CMK (cell line): Measurements from ENCODE around the gene CEP112.

Experiments used
- DNase-seq: peaks from one replicate; pipeline ENCODE4 v3.0.0-alpha.2; 2010; ENCODE audit warnings: low read depth

Gene CEP112

DNA sequence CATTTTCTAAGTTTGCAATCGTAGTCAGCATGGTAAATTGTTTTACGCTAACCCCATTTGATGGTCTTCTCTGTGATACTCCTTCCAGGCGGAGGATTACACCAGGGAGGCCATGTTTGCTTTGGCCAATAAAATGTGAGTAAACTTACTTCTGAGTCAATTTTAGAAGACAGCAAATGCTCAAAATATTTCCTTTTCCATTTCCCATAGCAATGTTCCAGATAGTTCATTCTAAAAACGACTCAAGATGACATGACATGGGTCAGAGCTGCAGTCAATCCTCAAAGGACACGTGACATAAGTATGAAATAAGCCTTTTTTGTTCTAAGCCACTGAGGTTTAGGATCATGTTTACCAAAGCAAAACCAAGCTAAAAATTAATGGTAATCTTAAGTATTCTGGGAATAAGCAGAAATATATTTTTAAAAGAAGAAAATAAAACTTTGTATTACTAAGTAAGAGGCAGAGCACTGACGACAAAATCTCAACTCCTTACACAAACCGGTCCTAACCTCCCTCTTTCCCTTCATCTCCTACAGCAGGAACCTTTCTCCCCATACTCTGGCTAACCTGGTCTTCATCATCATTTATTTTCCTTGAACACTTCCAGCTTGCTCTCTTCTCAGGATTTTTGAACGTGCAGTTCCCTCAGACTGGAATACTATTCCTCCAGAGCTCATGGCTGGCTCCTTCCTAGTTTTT, 266.2 kb downstream of the CEP112 start:
- no peak for DNase-seq

DNA sequence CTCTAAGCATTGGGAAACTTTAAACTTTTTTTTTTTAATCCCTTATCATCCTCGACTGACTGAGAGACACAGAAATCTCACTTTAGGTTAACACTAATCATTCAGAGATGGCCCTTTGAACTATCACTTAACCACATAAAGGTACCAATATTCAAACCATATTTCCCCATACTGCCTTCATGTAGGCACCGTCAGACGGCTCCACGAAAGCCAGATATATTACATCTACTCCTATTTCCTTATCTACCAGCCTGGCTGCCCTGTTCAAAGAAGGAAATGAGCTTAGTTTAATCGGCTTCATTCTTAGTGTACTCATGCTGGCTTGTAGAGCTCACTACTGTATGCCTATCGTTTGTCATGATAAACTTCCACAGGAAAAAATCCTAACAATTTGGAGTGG, 270.9 kb downstream of the CEP112 start:
- no peak for DNase-seq

DNA sequence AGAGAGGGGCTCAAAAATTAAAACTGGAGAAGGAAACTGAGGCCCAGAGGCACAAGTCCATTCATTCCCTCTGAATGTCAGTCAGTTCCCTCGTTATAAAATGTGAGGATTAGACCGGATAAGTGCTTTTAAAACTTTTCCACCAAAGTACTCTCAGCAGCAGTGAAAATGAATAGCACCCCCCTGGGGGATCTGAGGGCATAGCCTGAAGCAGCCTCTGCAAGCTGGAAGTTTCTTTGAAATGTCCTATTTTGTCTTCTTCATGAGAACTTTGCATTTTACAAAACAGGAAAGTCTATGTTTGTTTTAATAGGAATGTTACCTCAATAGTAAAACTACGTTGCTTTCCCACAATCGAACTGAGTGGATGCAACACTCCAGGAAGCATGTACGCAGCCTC, 273.0 kb downstream of the CEP112 start:
- no peak for DNase-seq

DNA sequence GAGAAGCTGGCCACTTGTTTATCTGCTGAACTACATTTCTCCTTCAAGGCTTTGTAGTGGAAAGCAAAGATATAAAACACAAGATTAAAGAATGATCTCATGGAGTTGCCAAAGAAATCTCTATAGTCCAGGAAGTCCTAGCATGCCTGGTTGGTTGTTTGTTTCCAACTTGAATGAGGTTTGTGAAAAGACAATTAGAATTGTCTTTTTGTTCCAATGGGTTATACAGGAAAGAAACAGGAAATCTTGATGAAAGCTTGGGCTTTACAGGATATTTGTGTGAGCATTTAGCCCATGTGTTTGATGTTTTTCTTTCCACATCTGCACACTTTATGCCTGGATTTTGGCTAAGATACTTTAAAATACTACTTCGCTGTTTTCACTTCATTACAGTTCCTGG, 273.4 kb downstream of the CEP112 start:
- no peak for DNase-seq

DNA sequence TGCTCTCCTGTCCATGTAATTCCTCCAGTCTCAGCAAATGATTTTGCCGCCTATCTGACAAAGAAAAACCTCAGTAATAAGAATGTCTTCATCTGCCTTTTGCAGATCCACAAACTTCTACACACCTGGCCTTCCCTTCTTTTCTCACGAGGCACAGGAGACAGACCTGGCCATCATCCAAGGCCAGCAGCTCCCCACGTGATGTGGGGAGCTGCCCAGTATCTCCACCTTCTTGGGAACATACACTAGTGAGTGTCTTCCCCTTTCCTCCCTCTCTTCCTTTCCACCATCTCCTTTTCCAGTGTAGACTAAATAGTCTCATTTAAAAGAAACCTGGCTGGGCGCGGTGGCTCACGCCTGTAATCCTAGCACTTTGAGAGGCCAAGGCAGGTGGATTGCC, 274.4 kb downstream of the CEP112 start:
- DNase-seq = no peak

DNA sequence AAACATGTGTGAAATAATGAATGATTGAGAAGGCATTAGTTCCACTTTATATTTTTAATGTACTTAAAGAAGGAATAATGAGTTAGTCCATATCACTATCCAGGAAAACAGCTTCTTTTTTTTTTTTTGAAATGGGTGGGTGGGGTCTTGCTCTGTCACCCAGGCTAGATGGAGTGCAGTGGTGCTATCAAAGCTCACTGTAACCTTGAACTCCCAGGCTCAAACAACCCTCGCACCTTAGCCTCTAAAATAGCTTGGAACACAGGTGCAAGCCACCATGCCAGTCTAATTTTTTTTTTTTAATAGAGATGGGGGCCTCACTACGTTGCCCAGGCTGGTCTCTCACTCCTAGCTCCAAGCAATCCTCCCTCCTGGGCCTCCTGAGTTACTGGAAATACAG, 275.5 kb downstream of the CEP112 start:
- no peak for DNase-seq

DNA sequence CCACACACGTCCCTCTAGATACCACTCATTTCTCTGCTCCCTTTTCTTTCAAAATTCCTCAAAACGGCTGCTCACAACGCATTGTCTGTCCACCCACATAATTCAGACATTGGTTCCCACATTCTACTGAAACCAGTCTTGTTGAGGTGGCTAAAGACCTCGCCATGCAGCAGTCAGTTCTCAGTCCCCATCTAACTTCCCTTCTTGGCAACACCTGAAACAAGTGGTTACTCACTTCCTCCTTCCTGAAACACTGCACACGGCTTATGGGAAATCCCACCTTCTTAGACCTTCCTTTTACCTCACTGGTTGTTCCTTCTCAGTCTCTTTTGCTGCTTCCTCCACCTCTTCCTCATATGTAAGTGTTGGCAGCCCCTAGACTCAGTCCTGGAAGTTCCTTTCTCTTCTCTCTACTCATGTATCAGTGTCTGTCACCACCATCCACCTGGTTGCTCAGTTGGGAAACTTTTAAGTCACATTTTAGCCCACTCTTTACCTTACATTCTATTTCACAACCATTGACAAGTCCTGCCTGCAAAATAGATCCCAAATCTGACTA, 277.1 kb downstream of the CEP112 start:
- DNase-seq = no peak

DNA sequence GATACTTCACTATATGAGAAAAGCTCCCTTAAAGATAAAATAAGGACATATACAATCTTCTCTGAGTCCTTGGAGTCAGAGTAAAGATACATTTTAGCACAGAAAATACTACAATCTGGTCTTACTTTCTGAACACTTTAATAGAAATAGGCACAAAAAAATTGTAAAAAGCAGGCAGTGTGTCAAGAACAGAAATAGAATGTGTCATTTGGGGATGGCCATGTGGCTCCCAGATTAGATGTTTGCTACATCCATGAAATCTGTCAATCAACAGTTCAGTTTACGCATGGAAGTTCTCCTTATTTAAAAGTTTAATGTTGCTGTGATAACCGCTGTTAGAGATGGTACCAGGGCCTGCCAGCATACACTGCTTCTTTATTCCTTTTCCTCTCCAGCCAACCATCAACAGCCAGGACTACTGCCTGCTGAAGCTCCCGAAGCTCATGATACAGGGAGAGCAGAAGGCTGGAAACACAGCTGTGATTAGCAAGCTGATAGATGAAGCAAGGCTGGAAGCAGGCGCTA, 278.5 kb downstream of the CEP112 start:
- no peak for DNase-seq

DNA sequence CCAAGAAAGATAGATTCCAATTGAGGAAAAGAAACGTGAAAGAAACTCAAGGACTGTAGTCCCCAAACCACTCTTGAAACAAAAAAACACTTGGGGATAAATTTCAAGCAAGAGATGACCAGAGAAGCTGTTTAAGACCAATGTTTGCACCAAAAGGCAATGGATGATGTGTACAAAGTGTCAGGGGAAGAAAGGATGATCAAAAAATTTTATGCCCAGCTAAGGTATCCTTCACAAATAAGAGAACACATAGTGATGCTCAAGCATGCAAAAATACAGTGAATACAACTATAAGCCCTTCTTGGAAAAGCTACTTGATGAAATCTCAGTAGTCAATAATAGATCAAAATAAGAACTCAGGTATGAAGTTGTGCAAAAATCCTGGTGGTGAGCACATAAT, 281.1 kb downstream of the CEP112 start:
- DNase-seq = no peak

DNA sequence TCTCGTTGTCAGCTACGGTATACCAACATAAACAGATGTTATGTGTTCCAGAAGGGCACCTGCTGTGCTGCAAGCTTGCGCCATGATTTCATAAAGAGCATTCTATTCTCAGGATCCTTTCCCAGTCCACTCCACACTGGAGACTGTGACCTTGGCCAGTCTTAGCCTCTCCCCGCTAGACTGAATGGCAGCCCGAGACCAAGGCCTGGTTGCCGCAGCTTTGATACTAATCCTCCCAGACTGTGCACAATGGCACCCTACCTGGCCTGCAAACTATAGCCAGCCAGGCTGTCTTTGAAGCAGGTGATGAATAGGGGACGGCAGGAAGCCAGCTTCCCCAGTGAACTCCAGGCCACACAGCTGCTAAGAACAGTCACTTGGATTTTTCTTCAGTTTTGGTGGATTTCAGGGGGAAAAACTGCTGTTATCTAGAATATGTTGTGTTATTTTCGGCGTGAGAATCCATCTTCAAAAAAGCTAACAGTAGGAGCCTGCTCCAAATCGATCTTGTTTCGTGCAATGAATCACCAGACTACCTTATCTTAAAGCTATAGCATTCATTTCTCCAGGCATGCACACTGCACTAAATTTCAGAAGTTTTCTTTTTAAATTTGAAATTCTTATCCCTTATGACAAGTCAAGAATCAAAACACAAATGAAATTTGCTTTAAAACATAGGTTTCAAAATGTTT, 289.0 kb downstream of the CEP112 start:
- no peak for DNase-seq

DNA sequence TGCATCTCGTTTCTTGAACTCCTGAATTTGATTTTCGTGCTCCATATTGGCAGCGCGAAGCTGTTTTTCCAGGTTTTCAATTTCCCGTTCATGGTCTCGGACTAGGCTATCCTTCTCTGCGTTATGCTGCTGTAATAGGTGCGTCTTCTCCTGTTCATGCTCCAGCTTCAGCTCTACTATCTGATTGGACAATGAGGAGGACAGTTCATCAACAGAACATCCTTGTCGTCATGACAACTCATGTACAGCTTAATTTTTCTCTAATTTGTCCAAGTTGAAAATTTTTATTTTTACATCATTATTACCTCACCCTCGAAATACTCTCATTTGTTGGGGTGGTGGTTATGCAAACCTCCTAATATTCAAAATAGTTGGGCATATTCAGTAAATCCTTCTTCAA, 289.8 kb downstream of the CEP112 start:
- no peak for DNase-seq

DNA sequence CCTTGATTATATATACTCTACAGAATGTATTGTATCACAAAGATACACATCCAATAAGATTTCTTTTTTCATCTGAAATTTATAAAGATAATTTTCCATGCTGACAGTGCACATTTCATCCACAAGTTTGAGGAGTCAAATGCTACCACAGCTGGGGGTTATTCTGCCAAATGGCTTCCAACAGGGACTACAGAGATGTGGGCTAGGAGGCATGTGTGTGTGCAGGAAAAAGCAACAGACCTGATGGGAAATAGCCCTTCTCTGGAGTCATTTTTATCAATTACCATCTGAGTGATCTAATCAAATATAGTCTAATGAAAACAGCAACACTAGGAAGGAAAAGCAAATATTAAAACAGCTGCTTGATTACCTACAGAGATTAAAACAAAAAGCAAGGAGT, 290.5 kb downstream of the CEP112 start:
- no peak for DNase-seq

DNA sequence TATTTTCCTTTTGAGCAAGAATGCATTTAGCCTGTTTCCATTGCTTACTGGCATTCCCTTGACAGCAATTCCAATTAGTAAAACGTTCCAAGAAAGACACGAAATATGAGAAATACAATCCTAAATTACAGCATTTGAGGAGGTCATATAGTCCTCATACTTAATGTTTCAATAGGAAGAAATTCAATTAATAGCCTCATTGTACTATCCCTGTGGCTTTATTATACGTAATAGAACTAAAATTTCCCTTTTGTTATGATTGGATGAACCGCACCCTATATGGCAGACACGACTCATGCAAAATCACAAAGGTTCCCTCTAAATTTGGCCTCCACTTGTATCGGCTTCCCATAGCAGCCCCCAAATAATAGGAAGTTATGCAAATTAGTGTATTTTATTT, 291.7 kb downstream of the CEP112 start:
- DNase-seq = no peak

DNA sequence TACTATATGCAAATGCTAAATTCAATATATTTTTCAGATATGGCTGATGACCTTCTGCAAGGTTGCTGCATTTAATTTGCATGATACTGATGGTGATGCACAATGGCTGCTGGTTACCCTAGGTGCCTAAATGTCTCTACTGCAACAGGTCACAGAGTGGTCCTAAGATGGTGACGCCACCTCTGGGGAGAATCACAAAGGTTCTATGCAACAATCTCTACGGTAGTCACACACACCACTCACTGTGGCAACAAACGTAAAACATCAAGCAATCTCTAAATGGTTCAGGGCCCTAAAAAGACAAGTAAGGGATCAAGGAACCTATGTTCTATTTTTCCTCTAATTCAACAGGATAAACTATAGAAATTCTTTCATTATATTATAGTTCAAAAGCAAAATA, 293.3 kb downstream of the CEP112 start:
- DNase-seq = no peak

DNA sequence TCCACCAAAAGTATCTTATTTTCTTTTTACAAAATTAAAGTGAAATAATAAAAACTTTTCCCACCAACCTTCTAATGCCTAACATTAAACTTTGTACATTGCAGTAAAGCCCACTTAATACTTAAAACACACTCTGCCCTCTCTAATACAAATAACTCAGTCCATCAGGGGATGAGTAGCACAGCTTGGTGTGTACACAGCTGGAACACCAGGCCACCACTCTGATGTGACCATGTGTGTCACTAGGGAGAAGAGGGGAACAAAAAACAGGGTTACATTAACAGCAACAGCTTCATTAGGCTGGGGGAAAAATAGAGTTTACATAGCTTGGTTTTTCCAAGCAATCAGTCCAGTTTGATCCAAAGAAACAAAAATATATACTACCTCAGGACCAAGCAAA, 295.0 kb downstream of the CEP112 start:
- DNase-seq = no peak

DNA sequence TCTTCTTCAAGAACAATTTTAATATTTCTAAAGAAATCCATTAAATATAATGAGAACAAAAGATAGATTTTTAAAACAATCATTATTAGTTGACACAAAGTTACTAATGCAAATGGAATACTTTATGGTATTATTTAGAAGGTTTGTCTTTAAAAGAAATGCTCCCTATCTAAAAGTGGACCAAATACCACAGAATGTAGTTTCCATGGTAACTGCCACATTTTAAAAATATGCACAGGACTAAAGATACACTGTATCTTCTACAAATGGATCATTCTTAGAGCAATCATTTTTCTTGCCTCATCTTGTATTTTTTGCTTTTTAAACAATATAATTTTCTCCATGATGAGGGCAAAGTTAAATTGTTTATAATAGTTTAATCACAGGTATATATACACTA, 296.0 kb downstream of the CEP112 start:
- no peak for DNase-seq

DNA sequence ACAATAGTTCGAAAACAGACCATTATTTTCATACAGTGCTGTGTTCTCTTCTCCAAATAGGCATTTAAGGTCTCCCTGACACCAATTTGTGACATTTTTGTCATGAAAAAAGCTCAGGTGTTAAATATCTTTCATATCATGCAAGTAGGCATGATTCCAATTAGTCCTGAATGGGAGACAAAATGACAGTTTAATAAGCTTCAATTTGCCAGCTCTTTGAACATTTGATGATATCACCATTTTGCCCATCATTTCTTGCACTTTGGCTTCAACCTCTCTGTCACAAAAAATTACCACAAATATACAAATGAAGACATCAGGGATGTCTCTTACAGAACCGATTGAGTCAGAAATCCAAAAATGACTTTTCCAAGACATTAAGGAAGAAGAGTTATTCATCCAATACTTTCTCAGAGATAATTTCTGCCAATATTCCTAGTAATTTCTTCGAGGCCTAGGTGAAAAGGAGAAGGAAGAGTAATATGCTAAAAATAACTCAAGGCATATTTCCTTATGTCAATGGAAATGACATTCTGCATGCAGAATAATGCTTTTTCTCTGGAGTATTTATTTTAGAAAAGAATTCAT, 298.1 kb downstream of the CEP112 start:
- DNase-seq = no peak

DNA sequence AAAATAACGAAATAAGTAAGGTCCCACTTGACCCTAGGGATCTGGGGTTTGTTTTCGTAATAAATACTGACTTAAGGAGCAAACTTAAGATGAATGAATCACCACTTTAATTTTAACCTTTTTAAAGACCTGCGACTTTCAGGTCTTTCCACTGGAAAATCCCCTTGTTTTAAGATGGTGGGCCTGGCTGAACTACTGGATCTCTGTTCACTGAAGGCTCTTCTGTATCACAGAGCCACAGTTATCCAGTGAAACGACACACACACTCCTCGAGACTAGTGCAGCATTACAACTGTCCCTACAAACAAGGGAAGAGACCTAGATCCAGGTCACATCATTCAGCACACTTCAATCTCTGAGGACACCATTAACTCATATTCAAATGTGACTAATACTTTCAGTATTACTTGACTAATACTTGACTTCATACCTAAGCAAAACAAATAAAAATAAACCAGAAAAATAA, 299.0 kb downstream of the CEP112 start:
- no peak for DNase-seq

DNA sequence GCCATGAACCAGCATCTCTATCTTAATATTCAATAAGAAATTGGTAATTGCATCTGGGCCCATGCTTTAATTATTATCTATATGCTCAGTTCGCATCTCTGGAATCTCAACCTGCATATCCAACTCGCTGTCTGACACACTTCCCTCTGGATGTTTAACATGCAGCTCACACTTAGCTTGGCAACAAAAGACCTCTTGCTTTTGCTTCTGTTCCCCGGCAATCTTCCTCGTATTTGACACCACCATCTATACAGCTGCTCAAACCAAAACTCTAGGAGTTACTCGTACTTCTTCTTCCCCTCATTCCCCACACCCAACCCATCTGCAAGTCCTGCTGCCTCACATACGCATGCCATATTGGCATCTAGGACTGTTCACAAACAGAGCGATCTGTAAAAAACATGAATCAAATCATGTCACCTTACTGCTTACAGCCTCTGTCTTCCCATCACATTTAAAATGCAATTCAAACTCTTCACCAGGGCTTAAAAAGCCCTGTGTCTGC, 300.6 kb downstream of the CEP112 start:
- no peak for DNase-seq

DNA sequence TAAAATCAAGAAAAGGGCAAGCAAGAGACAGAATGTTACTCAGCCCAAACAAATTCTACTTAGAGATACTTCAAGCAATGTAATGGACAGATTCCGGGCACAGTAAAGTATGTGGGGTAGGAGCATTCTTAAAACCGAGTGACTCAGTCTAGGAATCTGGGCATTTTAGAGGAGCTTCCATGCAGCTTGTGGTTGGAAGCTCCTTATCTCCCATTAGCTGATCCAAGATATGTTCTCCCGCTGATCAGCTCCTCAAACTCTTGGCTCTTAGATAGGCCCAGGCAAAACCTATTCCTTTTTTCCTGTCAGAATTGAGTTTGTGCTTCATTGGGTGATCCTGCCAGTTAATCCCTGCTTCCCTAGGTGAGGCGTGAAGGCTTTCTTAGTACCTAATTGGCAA, 303.3 kb downstream of the CEP112 start:
- DNase-seq = no peak

DNA sequence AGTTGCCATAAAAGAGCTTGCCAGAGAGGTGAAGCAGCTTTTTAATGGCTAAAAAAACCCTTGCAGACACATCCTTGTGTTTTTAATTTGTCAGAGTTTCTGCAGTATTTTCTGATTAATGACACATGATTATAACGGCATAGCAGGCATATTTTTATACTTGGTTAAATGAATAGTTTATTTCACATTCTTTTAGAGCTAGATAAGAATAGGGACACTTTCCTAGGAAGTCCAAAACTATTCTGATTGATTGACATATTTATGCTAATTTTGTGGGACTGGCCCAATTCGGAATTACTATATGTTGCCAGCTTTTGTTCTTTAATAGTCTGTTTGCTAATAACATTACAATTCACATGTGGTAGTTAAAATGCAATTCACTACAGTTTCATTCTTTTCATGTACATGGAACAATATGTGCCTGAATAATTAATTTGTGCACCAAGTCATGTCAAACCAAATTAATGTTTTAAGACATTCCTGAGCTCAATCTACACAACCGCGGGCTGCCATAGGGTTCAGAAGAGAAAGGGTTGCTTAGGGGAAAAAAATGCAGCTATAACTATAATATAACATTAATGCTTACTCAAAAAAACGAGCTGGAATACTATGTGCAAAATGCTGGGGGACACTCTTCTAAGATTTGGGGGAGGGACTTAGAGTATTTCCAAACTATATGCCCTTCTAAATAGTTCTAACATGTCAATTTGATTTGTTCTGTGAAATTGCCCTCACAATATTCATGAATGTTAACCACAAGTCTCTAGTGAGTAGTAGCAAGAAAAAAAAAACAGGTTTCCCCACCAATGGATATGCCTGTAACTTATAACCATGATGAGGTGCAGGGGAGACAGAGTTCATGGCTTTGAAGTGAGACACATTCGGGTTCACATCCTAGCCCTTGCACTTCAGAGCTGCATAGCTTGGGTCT, 305.4 kb downstream of the CEP112 start:
- no peak for DNase-seq
